Left kidney (tissue), 8 donors: Measurements from ENCODE around the gene ADNP2. TPM values are rescaled to one million over a fixed set of nuclear protein-coding genes. Genes with fewer than 3 reads are reported as not detected.

Experiments
- DNase-seq: peaks from one replicate; pipeline ENCODE4 v3.0.0-alpha.2; 2013
- long read RNA-seq, 8 donors: transcript quantifications; one replicate each; lab custom pipeline, GENCODE V29; 2026
- polyA plus RNA-seq: library from polyadenylated mRNA; unstranded; fragments of 120-200 nt; gene quantifications from one replicate; pipeline ENCODE4 v1.2.1, GENCODE V29; 2013; ENCODE audit not compliant: insufficient read length

The ADNP2 gene
- 29.0 TPM for polyA plus RNA-seq
- long read RNA-seq, donor 1, full-length matches to known transcripts: 5 of 5 reads
- long read RNA-seq, donor 1, partial matches to known transcripts: 0 of 5 reads
- long read RNA-seq, donor 1, other reads (novel, unspliced or antisense): 0 of 5 reads
- long read RNA-seq, donor 2, full-length matches to known transcripts: 5 of 5 reads
- long read RNA-seq, donor 2, partial matches to known transcripts: 0 of 5 reads
- long read RNA-seq, donor 2, other reads (novel, unspliced or antisense): 0 of 5 reads
- long read RNA-seq, donor 3, full-length matches to known transcripts: 8 of 13 reads
- long read RNA-seq, donor 3, partial matches to known transcripts: 5 of 13 reads
- long read RNA-seq, donor 3, other reads (novel, unspliced or antisense): 0 of 13 reads
- long read RNA-seq, donor 4: 0 reads
- long read RNA-seq, donor 5, full-length matches to known transcripts: 8 of 8 reads
- long read RNA-seq, donor 5, partial matches to known transcripts: 0 of 8 reads
- long read RNA-seq, donor 5, other reads (novel, unspliced or antisense): 0 of 8 reads
- long read RNA-seq, donor 6, full-length matches to known transcripts: 1 of 1 reads
- long read RNA-seq, donor 6, partial matches to known transcripts: 0 of 1 reads
- long read RNA-seq, donor 6, other reads (novel, unspliced or antisense): 0 of 1 reads
- long read RNA-seq, donor 7, full-length matches to known transcripts: 5 of 5 reads
- long read RNA-seq, donor 7, partial matches to known transcripts: 0 of 5 reads
- long read RNA-seq, donor 7, other reads (novel, unspliced or antisense): 0 of 5 reads
- long read RNA-seq, donor 8, full-length matches to known transcripts: 1 of 1 reads
- long read RNA-seq, donor 8, partial matches to known transcripts: 0 of 1 reads
- long read RNA-seq, donor 8, other reads (novel, unspliced or antisense): 0 of 1 reads

- DNase-seq: peak; percentile 80
Measured at GRCh38 chr18:80108739-80109675, at the start of gene ADNP2. Gene ADNP2 (plus strand): TSS chr18:80109262. CDS start chr18:80117543, 8,281 bp downstream.

GRCh38 chr18:80059945-80060344 is 49.1 kb upstream of the ADNP2 start:
- no peak for DNase-seq

GRCh38 chr18:80065705-80066104 is 43.4 kb upstream of the ADNP2 start:
- no peak for DNase-seq

- DNase-seq: no peak
Measured at GRCh38 chr18:80067321-80067720, 41.7 kb upstream of the ADNP2 start.

- no peak for DNase-seq
Measured at GRCh38 chr18:80067897-80068296, 41.2 kb upstream of the ADNP2 start.

GRCh38 chr18:80068571-80069272 is 40.3 kb upstream of the ADNP2 start:
- no peak for DNase-seq

- no peak for DNase-seq
Measured at GRCh38 chr18:80070825-80071224, 38.2 kb upstream of the ADNP2 start.

- DNase-seq: no peak
Measured at GRCh38 chr18:80074183-80074582, 34.9 kb upstream of the ADNP2 start.

GRCh38 chr18:80074697-80075096 is 34.4 kb upstream of the ADNP2 start:
- no peak for DNase-seq

- no peak for DNase-seq
Measured at GRCh38 chr18:80075940-80076339, 33.1 kb upstream of the ADNP2 start.

- DNase-seq: no peak
Measured at GRCh38 chr18:80076379-80076778, 32.7 kb upstream of the ADNP2 start.

GRCh38 chr18:80077873-80078272 is 31.2 kb upstream of the ADNP2 start:
- DNase-seq: no peak

GRCh38 chr18:80086281-80086680 is 22.8 kb upstream of the ADNP2 start:
- no peak for DNase-seq

GRCh38 chr18:80088036-80088435 is 21.0 kb upstream of the ADNP2 start:
- DNase-seq: no peak

- DNase-seq: no peak
Measured at GRCh38 chr18:80088823-80089222, 20.2 kb upstream of the ADNP2 start.

- DNase-seq: no peak
Measured at GRCh38 chr18:80095414-80095813, 13.6 kb upstream of the ADNP2 start.

- no peak for DNase-seq
Measured at GRCh38 chr18:80096032-80096565, 13.0 kb upstream of the ADNP2 start.

- no peak for DNase-seq
Measured at GRCh38 chr18:80097201-80097600, 11.9 kb upstream of the ADNP2 start.

GRCh38 chr18:80103231-80103630 is 5.8 kb upstream of the ADNP2 start:
- no peak for DNase-seq

GRCh38 chr18:80104364-80104779 is 4.7 kb upstream of the ADNP2 start:
- DNase-seq: no peak
